Keratinocyte (primary cell): ENCODE results near the gene AMZ1. TPM values are rescaled to one million over a fixed set of nuclear protein-coding genes. Genes with fewer than 3 reads are reported as not detected.

Experiments
- DNase-seq: peaks from one replicate; pipeline ENCODE4 v3.0.0-alpha.2; 2011; ENCODE audit warnings: low read depth, missing footprints, low spot score
- FAIRE-seq: peaks from 2 replicates; lab custom pipeline; 2011; peaks lifted over from hg19 to GRCh38; lab: Jason Lieb, UNC
- H2AFZ ChIP-seq: 2 replicates; pipeline ENCODE4 v1.6.0; 2012; ENCODE audit warnings: low read length, control low read depth, inconsistent platforms; ENCODE audit not compliant: control insufficient read depth
- H3K27ac ChIP-seq: 2 replicates; pipeline ENCODE4 v1.5.1; 2011; ENCODE audit warnings: low read length; ENCODE audit not compliant: control insufficient read depth, insufficient read depth
- H3K27me3 ChIP-seq: 3 replicates; pipeline ENCODE4 v1.6.0; 2011; ENCODE audit warnings: low read length; ENCODE audit not compliant: control insufficient read depth, insufficient read depth; ENCODE audit errors: extremely low read depth
- H3K36me3 ChIP-seq, 2 experiments: 2 replicates in 1 of 2; 3 replicates in 1 of 2; pipeline ENCODE4 v1.5.1; 2011; ENCODE audit warnings: low read length in 2 of 2, mild to moderate bottlenecking in 1 of 2; ENCODE audit not compliant: control insufficient read depth in 2 of 2, insufficient read depth in 2 of 2; ENCODE audit errors: extremely low read depth in 1 of 2
- H3K4me1 ChIP-seq: 3 replicates; pipeline ENCODE4 v1.5.1; 2011; ENCODE audit warnings: low read length; ENCODE audit not compliant: control insufficient read depth, insufficient read depth; ENCODE audit errors: extremely low read depth
- H3K4me2 ChIP-seq: 3 replicates; pipeline ENCODE4 v1.6.0; 2011; ENCODE audit warnings: low read depth, low read length; ENCODE audit not compliant: control insufficient read depth, insufficient read depth; ENCODE audit errors: extremely low read depth
- H3K4me3 ChIP-seq, 3 experiments: fragments of 200-600 bp in 1 of 3; sonication (generic) in 1 of 3; 2 replicates in 2 of 3; 3 replicates in 1 of 3; pipeline ENCODE4 v1.5.1; 2011 to 2016; ENCODE audit warnings: low read length in 3 of 3, mild to moderate bottlenecking in 3 of 3, control low read depth in 2 of 3, inconsistent platforms in 1 of 3, low read depth in 1 of 3, mixed read lengths in 1 of 3, mixed run types in 1 of 3, moderate library complexity in 1 of 3; ENCODE audit not compliant: control insufficient read depth in 2 of 3, insufficient read depth in 2 of 3; ENCODE audit errors: extremely low read depth in 1 of 3
- H3K79me2 ChIP-seq: 2 replicates; pipeline ENCODE4 v1.6.0; 2012; ENCODE audit warnings: low read length; ENCODE audit not compliant: control insufficient read depth, insufficient read depth
- H3K9ac ChIP-seq: 3 replicates; pipeline ENCODE4 v1.6.0; 2011; ENCODE audit warnings: low read length; ENCODE audit not compliant: control insufficient read depth, insufficient read depth; ENCODE audit errors: extremely low read depth
- H3K9me1 ChIP-seq: 3 replicates; pipeline ENCODE4 v1.6.0; 2011; ENCODE audit warnings: low read length; ENCODE audit not compliant: control insufficient read depth, insufficient read depth; ENCODE audit errors: extremely low read depth
- H3K9me3 ChIP-seq: 2 replicates; pipeline ENCODE4 v1.5.1; 2012; ENCODE audit warnings: low read depth, low read length; ENCODE audit not compliant: control insufficient read depth
- H4K20me1 ChIP-seq: 3 replicates; pipeline ENCODE4 v1.6.0; 2011; ENCODE audit warnings: low read length; ENCODE audit not compliant: control insufficient read depth, insufficient read depth; ENCODE audit errors: extremely low read depth
- EZH2 ChIP-seq: IDR thresholded peaks from one replicate; pipeline ENCODE4 v1.6.1; 2012; ENCODE audit warnings: inconsistent platforms, mild to moderate bottlenecking, low read length, moderate library complexity
- dilution Hi-C: fragments of 300-500 bp; cut with MboI; formaldehyde crosslinking; loops from one replicate; pipeline ENCODE4 v1.7.0; 2020; ENCODE audit warnings: low sequenced_read_pairs; ENCODE audit not compliant: extremely low pct_ligation_motif_present
- polyA plus RNA-seq, 5 experiments: library from polyadenylated mRNA; depleted of rRNA in 3 of 5; stranded (reverse) in 3 of 5; stranded (forward) in 1 of 5; unstranded in 1 of 5; fragments of >200 nt; gene quantifications; 1 replicate in 1 of 5; 2 replicates in 3 of 5; 3 replicates in 1 of 5; pipeline versions ENCODE4 v1.2.1 to v1.2.3, GENCODE V29; 2011 to 2012; ENCODE audit warnings: missing spikeins in 2 of 5, low read depth in 1 of 5, low replicate concordance in 1 of 5
- TF ChIP-seq, protein P1 (sequence below), 3 experiments: IDR thresholded peaks in 1 of 3; conservative IDR thresholded peaks in 1 of 3; optimal IDR thresholded peaks in 1 of 3; 2 replicates in 2 of 3; 3 replicates in 1 of 3; pipeline versions ENCODE3 to v1.5.1; 2011; ENCODE audit warnings: low read length in 3 of 3, mild to moderate bottlenecking in 3 of 3, moderate library complexity in 2 of 3, control low read depth in 1 of 3, inconsistent platforms in 1 of 3; ENCODE audit not compliant: insufficient read depth in 2 of 3; ENCODE audit errors: extremely low read depth in 1 of 3

Gene AMZ1
- polyA plus RNA-seq, 1 donor (not counting 4 experiments of a cell fraction or from before 2014, with no cell fraction given) = 0.04 TPM

DNA sequence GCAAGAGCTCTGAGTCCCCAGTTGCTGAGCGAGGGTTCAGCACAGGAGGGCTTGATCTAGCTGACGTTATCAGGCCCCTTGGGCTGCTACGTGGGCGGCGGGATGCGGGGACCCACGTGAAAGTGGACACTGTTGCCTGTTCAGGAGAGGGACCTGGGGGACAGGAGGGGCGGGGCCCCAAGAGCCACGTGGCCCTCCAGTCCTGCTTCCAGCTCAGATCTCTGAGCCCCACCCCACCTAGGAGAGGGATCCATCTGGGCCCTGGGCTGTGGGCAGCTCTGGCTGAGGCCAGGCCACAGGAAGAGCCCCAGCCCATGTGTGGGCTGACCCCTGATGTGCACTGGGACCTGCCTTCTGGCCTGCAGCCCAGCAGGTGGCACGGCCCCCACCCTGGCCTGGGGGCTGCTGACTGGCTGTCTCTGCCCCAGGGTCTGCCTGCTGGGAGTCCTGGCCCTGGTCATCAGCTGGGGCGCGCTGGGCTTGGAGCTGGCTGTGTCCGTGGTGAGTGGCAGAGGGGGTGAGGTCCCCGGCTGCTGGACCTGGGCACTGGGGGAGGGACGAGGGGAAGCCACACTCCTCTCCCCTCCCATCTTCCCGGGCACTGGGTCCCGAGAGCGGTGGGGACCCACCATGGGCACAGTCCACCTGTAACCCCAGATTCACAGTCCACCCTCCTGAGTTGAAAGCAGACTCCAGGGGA lies 38.7 kb upstream of the AMZ1 start:
- dilution Hi-C loops = no loop called here

DNA sequence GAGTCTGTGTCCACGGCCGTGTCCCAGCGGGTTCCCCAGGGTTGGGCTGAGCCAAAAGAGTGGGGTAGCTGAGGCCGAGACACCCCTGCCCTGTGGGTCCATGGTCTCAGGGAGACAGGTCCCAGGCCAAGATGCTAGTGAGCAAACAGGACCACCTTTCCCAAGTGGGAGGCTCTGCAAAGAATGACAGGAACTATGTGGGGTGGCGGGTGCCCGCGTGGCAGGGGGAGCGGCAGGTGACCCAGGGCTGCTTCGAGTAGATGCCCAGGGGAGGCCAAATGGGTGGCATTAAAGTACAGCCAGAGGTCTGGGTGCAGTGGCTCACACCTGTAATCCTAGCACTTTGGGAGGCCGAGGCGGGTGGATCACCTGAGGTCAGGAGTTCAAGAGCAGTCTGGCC lies 38.0 kb upstream of the AMZ1 start:
- DNase-seq = no peak
- Histone ChIP-seq H3K27me3 (no peaks in the 10 kb centered on the region), H3K79me2 (no peaks in the 10 kb centered on the region), H3K27ac (no peak overlapping the region), H3K4me1 (no peaks in the 10 kb centered on the region), H3K36me3 (peaks cover 8 to 20% of the 10 kb centered on the region in 2 experiments), H3K9ac (no peak overlapping the region), H4K20me1 (no peaks in the 10 kb centered on the region), H3K4me2 (no peak overlapping the region), H3K9me3 (no peaks in the 10 kb centered on the region), H2AFZ (no peak overlapping the region), H3K9me1 (no peaks in the 10 kb centered on the region), H3K4me3 (no peak overlapping the region)
- no peak for FAIRE-seq
- TF ChIP-seq, protein P1, sequence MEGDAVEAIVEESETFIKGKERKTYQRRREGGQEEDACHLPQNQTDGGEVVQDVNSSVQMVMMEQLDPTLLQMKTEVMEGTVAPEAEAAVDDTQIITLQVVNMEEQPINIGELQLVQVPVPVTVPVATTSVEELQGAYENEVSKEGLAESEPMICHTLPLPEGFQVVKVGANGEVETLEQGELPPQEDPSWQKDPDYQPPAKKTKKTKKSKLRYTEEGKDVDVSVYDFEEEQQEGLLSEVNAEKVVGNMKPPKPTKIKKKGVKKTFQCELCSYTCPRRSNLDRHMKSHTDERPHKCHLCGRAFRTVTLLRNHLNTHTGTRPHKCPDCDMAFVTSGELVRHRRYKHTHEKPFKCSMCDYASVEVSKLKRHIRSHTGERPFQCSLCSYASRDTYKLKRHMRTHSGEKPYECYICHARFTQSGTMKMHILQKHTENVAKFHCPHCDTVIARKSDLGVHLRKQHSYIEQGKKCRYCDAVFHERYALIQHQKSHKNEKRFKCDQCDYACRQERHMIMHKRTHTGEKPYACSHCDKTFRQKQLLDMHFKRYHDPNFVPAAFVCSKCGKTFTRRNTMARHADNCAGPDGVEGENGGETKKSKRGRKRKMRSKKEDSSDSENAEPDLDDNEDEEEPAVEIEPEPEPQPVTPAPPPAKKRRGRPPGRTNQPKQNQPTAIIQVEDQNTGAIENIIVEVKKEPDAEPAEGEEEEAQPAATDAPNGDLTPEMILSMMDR (optimal IDR thresholded peaks at IDR 0.05 in 1 of 3, IDR thresholded peaks at IDR 0.05 in 1 of 3, conservative IDR thresholded peaks at IDR 0.05 in 1 of 3; ENCODE audit: extremely low read depth in 1 of 3, insufficient read depth in 2 of 3, low read length in 3 of 3) = no peak
- TF ChIP-seq EZH2 = no peak
- dilution Hi-C loops = no loop called here

More for the DNA sequence above, 38.7 kb upstream of the AMZ1 start:
- no peaks in the 10 kb centered on the region for H3K79me2 ChIP-seq
- TF ChIP-seq, protein P1 (optimal IDR thresholded peaks at IDR 0.05 in 1 of 3, IDR thresholded peaks at IDR 0.05 in 1 of 3, conservative IDR thresholded peaks at IDR 0.05 in 1 of 3; ENCODE audit: extremely low read depth in 1 of 3, insufficient read depth in 2 of 3, low read length in 3 of 3) = no peak
- no peak for TF ChIP-seq EZH2
- H3K9ac ChIP-seq = no peak overlapping the region
- no peaks in the 10 kb centered on the region for H3K27me3 ChIP-seq
- H3K27ac ChIP-seq = no peak overlapping the region
- FAIRE-seq = no peak
- H3K36me3 ChIP-seq = peaks cover 8 to 20% of the 10 kb centered on the region in 2 experiments
- H3K4me1 ChIP-seq = no peaks in the 10 kb centered on the region
- no peaks in the 10 kb centered on the region for H3K9me3 ChIP-seq
- no peak overlapping the region for H3K4me3 ChIP-seq
- no peak overlapping the region for H2AFZ ChIP-seq
- no peaks in the 10 kb centered on the region for H3K9me1 ChIP-seq
- DNase-seq = no peak
- H4K20me1 ChIP-seq = no peaks in the 10 kb centered on the region
- no peak overlapping the region for H3K4me2 ChIP-seq
